Measurements from ENCODE around the gene STON1. TPM values are rescaled to one million over a fixed set of nuclear protein-coding genes. Genes with fewer than 3 reads are reported as not detected.

Gene STON1
- total and polyA plus RNA-seq, 12 donors = 2.2 to 8.9 (median 4.4) TPM

- Histone ChIP-seq H3K9me3 (no peaks in the 10 kb centered on the region), H3K4me3 (no peak overlapping the region), H3K27me3 (no peaks in the 10 kb centered on the region), H3K27ac (peak overlapping the region in 5 of 10 donors; percentile 21 to 72 (median 39)), H3K4me1 (peaks cover 7 to 33% (median 25%) of the 10 kb centered on the region in 9 donors), H3K36me3 (peaks cover 0 to 98% (median 20%) of the 10 kb centered on the region in 9 donors)
- peak in 1 of 8 donors; percentile 44 for ATAC-seq
- 59 to 78% methylated on average over 3 of the region's 3 CpGs for WGBS, 2 donors
- no peak for TF ChIP-seq CTCF (IDR thresholded peaks at IDR 0.05)
- no peak for DNase-seq
- intact Hi-C loops (cut with DNase I) = loop anchor here in 4 of 10 donors (5.0 to 10.0 kb wide), 2 partner anchors 74 to 77 kb away; no protein-coding TSS in a partner anchor
These were observed 19.6 kb upstream of the STON1 start for GRCh38 chr2:48510329-48510728.

GRCh38 chr2:48511849-48512470, 18.0 kb upstream of the STON1 start:
- intact Hi-C loops (cut with DNase I) = loop anchor here in 4 of 10 donors (5.0 to 10.0 kb wide), 2 partner anchors 73 to 75 kb away; no protein-coding TSS in a partner anchor
- H3K36me3 ChIP-seq = peaks cover 0 to 99% (median 13%) of the 10 kb centered on the region in 9 donors
- no peak overlapping the region for H3K27ac ChIP-seq

GRCh38 chr2:48512571-48512970, 17.4 kb upstream of the STON1 start:
- intact Hi-C loops (cut with DNase I) = loop anchor here in 4 of 10 donors (5.0 to 10.0 kb wide), 2 partner anchors 72 to 75 kb away; no protein-coding TSS in a partner anchor
- no peak overlapping the region for H3K27ac ChIP-seq
- H3K36me3 ChIP-seq = peaks cover 0 to 99% (median 13%) of the 10 kb centered on the region in 9 donors
- H3K4me3 ChIP-seq = no peak overlapping the region
- no peak for DNase-seq
- no peaks in the 10 kb centered on the region for H3K27me3 ChIP-seq
- ATAC-seq = no peak
- no peak for TF ChIP-seq CTCF (IDR thresholded peaks at IDR 0.05)
- 94 to 98% methylated on average over 4 of the region's 4 CpGs for WGBS, 2 donors
- H3K9me3 ChIP-seq = no peaks in the 10 kb centered on the region
- H3K4me1 ChIP-seq = peaks cover 7 to 38% (median 25%) of the 10 kb centered on the region in 9 donors

More at GRCh38 chr2:48511849-48512470, 18.0 kb upstream of the STON1 start:
- WGBS, 2 donors = 89% methylated on average over 3 of the region's 3 CpGs
- peaks cover 7 to 38% (median 25%) of the 10 kb centered on the region in 9 donors for H3K4me1 ChIP-seq
- H3K4me3 ChIP-seq = no peak overlapping the region
- H3K27me3 ChIP-seq = no peaks in the 10 kb centered on the region
- DNase-seq (no peak), ATAC-seq (no peak)
- no peak for TF ChIP-seq CTCF (IDR thresholded peaks at IDR 0.05)
- no peaks in the 10 kb centered on the region for H3K9me3 ChIP-seq

- WGBS, 2 donors = 72 to 75% methylated on average over 9 of the region's 9 CpGs
- ATAC-seq (no peak), DNase-seq (no peak)
- peaks cover 0 to 23% (median 10%) of the 10 kb centered on the region in 9 donors for H3K4me1 ChIP-seq
- H3K9me3 ChIP-seq = no peaks in the 10 kb centered on the region
- H3K27me3 ChIP-seq = no peaks in the 10 kb centered on the region
- intact Hi-C loops (cut with DNase I) = loop anchor here in 4 of 10 donors (5.0 to 10.0 kb wide), 2 partner anchors 70 to 73 kb away; no protein-coding TSS in a partner anchor
- peaks cover 0 to 100% (median 18%) of the 10 kb centered on the region in 9 donors for H3K36me3 ChIP-seq
- no peak overlapping the region for H3K4me3 ChIP-seq
- no peak for TF ChIP-seq CTCF (IDR thresholded peaks at IDR 0.05)
- peak overlapping the region in 4 of 10 donors; percentile 6 to 45 (median 30) for H3K27ac ChIP-seq
These were observed 15.5 kb upstream of the STON1 start for GRCh38 chr2:48514348-48515003.

Measured in heart right ventricle (tissue), 16 donors.